Effector memory CD8-positive, alpha-beta T cell (primary cell): Measurements from ENCODE around the gene FBXO9.

Experiments used
- ATAC-seq: fragments of 150-1000 bp; cut with Tn5 transposase; replicated peaks from 2 replicates; pipeline ENCODE4 v1.10.0; 2021; ENCODE audit warnings: mild to moderate bottlenecking, moderate library complexity
- DNase-seq, 3 experiments: peaks; one replicate each; pipeline ENCODE4 v3.0.0; 2021
- H3K27ac Mint-ChIP-seq, 2 donors: one replicate each; pipeline ENCODE4 v1.8.0; 2022; ENCODE audit warnings: mild to moderate bottlenecking in 2 of 2, mixed read lengths in 2 of 2, moderate library complexity in 2 of 2
- H3K27me3 Mint-ChIP-seq, 2 donors: one replicate each; pipeline ENCODE4 v1.8.0; 2022; ENCODE audit warnings: mixed read lengths in 2 of 2
- H3K36me3 Mint-ChIP-seq: one replicate; pipeline ENCODE4 v1.8.0; 2022; ENCODE audit warnings: mild to moderate bottlenecking, moderate library complexity, mixed read lengths; ENCODE audit not compliant: insufficient read depth
- H3K4me1 Mint-ChIP-seq, 2 donors: one replicate each; pipeline ENCODE4 v1.8.0; 2022; ENCODE audit warnings: low read depth in 2 of 2, mixed read lengths in 2 of 2
- H3K4me3 Mint-ChIP-seq, 2 donors: one replicate each; pipeline ENCODE4 v1.8.0; 2022; ENCODE audit warnings: mild to moderate bottlenecking in 2 of 2, mixed read lengths in 2 of 2, moderate library complexity in 2 of 2
- H3K9me3 Mint-ChIP-seq, 2 donors: one replicate each; pipeline ENCODE4 v1.8.0; 2022; ENCODE audit warnings: mixed read lengths in 2 of 2

FBXO9 gene

GRCh38 chr6:53074347-53074746 is 9.1 kb downstream of the FBXO9 start:
- no peak for ATAC-seq
- no peak overlapping the region for H3K27ac Mint-ChIP-seq
- H3K4me1 Mint-ChIP-seq = peaks cover 5 to 7% of the 10 kb centered on the region in 2 donors
- DNase-seq = no peak
- H3K36me3 Mint-ChIP-seq = peaks cover 48% of the 10 kb centered on the region
- H3K4me3 Mint-ChIP-seq = no peak overlapping the region
- no peaks in the 10 kb centered on the region for H3K9me3 Mint-ChIP-seq
- no peaks in the 10 kb centered on the region for H3K27me3 Mint-ChIP-seq

- no peaks in the 10 kb centered on the region for H3K27me3 Mint-ChIP-seq
- peaks cover 77% of the 10 kb centered on the region for H3K36me3 Mint-ChIP-seq
- H3K4me1 Mint-ChIP-seq = no peaks in the 10 kb centered on the region
- no peaks in the 10 kb centered on the region for H3K9me3 Mint-ChIP-seq
- no peak for DNase-seq
- H3K4me3 Mint-ChIP-seq = no peak overlapping the region
- no peak for ATAC-seq
- H3K27ac Mint-ChIP-seq = peak overlapping the region in 1 of 2 donors; percentile 70
These were observed 15.6 kb downstream of the FBXO9 start for GRCh38 chr6:53080813-53081212.

- Mint-ChIP-seq H3K4me3 (no peak overlapping the region), H3K27ac (no peak overlapping the region), H3K4me1 (peaks cover 0 to 4% of the 10 kb centered on the region in 2 donors), H3K9me3 (no peaks in the 10 kb centered on the region), H3K36me3 (peaks cover 92% of the 10 kb centered on the region), H3K27me3 (no peaks in the 10 kb centered on the region)
- ATAC-seq = no peak
- DNase-seq = no peak
These were observed 21.1 kb downstream of the FBXO9 start for GRCh38 chr6:53086302-53086701.

- peaks cover 91% of the 10 kb centered on the region for H3K36me3 Mint-ChIP-seq
- no peaks in the 10 kb centered on the region for H3K27me3 Mint-ChIP-seq
- no peak for DNase-seq
- ATAC-seq = no peak
- H3K27ac Mint-ChIP-seq = no peak overlapping the region
- no peaks in the 10 kb centered on the region for H3K9me3 Mint-ChIP-seq
- no peak overlapping the region for H3K4me3 Mint-ChIP-seq
- peaks cover 0 to 4% of the 10 kb centered on the region in 2 donors for H3K4me1 Mint-ChIP-seq
These were observed 24.7 kb downstream of the FBXO9 start for GRCh38 chr6:53089948-53090347.

- no peak overlapping the region for H3K27ac Mint-ChIP-seq
- peaks cover 0 to 4% of the 10 kb centered on the region in 2 donors for H3K4me1 Mint-ChIP-seq
- H3K36me3 Mint-ChIP-seq = peaks cover 92% of the 10 kb centered on the region
- no peak overlapping the region for H3K4me3 Mint-ChIP-seq
- ATAC-seq (no peak), DNase-seq (no peak)
- H3K27me3 Mint-ChIP-seq = no peaks in the 10 kb centered on the region
- H3K9me3 Mint-ChIP-seq = no peaks in the 10 kb centered on the region
These were observed 25.4 kb downstream of the FBXO9 start for GRCh38 chr6:53090576-53090975.

GRCh38 chr6:53095270-53095669 is 30.1 kb downstream of the FBXO9 start:
- no peak for DNase-seq
- H3K9me3 Mint-ChIP-seq = no peaks in the 10 kb centered on the region

GRCh38 chr6:53095716-53096115 is 30.5 kb downstream of the FBXO9 start:
- H3K36me3 Mint-ChIP-seq = peaks cover 80% of the 10 kb centered on the region
- H3K27me3 Mint-ChIP-seq = no peaks in the 10 kb centered on the region
- DNase-seq = no peak
- no peaks in the 10 kb centered on the region for H3K9me3 Mint-ChIP-seq
- no peak overlapping the region for H3K4me3 Mint-ChIP-seq
- H3K4me1 Mint-ChIP-seq = no peaks in the 10 kb centered on the region
- peak overlapping the region in 1 of 2 donors; percentile 31 for H3K27ac Mint-ChIP-seq
- ATAC-seq = no peak

More at GRCh38 chr6:53095270-53095669, 30.1 kb downstream of the FBXO9 start:
- Mint-ChIP-seq H3K4me1 (no peaks in the 10 kb centered on the region), H3K4me3 (no peak overlapping the region), H3K27ac (peak overlapping the region in 1 of 2 donors; percentile 31), H3K27me3 (no peaks in the 10 kb centered on the region), H3K36me3 (peaks cover 85% of the 10 kb centered on the region)
- no peak for ATAC-seq

- H3K27ac Mint-ChIP-seq = no peak overlapping the region
- ATAC-seq = no peak
These were observed 35.4 kb downstream of the FBXO9 start for GRCh38 chr6:53100561-53100960.

GRCh38 chr6:53101006-53101405 is 35.8 kb downstream of the FBXO9 start:
- Mint-ChIP-seq H3K36me3 (peaks cover 38% of the 10 kb centered on the region), H3K27ac (peak overlapping the region; percentile 26 to 44)

More at GRCh38 chr6:53100561-53100960, 35.4 kb downstream of the FBXO9 start:
- H3K36me3 Mint-ChIP-seq = peaks cover 43% of the 10 kb centered on the region
- no peaks in the 10 kb centered on the region for H3K9me3 Mint-ChIP-seq
- no peaks in the 10 kb centered on the region for H3K27me3 Mint-ChIP-seq
- no peak overlapping the region for H3K4me3 Mint-ChIP-seq
- no peaks in the 10 kb centered on the region for H3K4me1 Mint-ChIP-seq
- DNase-seq = no peak

GRCh38 chr6:53103993-53104675 is 38.9 kb downstream of the FBXO9 start:
- no peak overlapping the region for H3K27ac Mint-ChIP-seq
- H3K4me3 Mint-ChIP-seq = no peak overlapping the region
- no peaks in the 10 kb centered on the region for H3K4me1 Mint-ChIP-seq
- H3K27me3 Mint-ChIP-seq = no peaks in the 10 kb centered on the region
- DNase-seq (no peak), ATAC-seq (no peak)
- no peaks in the 10 kb centered on the region for H3K9me3 Mint-ChIP-seq
- peaks cover 9% of the 10 kb centered on the region for H3K36me3 Mint-ChIP-seq

More at GRCh38 chr6:53101006-53101405, 35.8 kb downstream of the FBXO9 start:
- Mint-ChIP-seq H3K4me3 (no peak overlapping the region), H3K4me1 (no peaks in the 10 kb centered on the region), H3K9me3 (no peaks in the 10 kb centered on the region), H3K27me3 (no peaks in the 10 kb centered on the region)
- DNase-seq (no peak), ATAC-seq (no peak)

GRCh38 chr6:53104916-53105315 is 39.7 kb downstream of the FBXO9 start:
- Mint-ChIP-seq H3K4me3 (no peak overlapping the region), H3K27me3 (no peaks in the 10 kb centered on the region), H3K27ac (no peak overlapping the region), H3K4me1 (no peaks in the 10 kb centered on the region), H3K36me3 (peaks cover 8% of the 10 kb centered on the region), H3K9me3 (no peaks in the 10 kb centered on the region)
- no peak for DNase-seq
- ATAC-seq = no peak

GRCh38 chr6:53107091-53107490 is 41.9 kb downstream of the FBXO9 start:
- H3K4me1 Mint-ChIP-seq = no peaks in the 10 kb centered on the region
- H3K27me3 Mint-ChIP-seq = no peaks in the 10 kb centered on the region
- no peak for DNase-seq
- H3K27ac Mint-ChIP-seq = no peak overlapping the region
- no peak overlapping the region for H3K4me3 Mint-ChIP-seq
- no peaks in the 10 kb centered on the region for H3K9me3 Mint-ChIP-seq
- ATAC-seq = no peak
- peaks cover 4% of the 10 kb centered on the region for H3K36me3 Mint-ChIP-seq

GRCh38 chr6:53109612-53110011 is 44.4 kb downstream of the FBXO9 start:
- H3K36me3 Mint-ChIP-seq = peaks cover under 1% of the 10 kb centered on the region
- no peak for ATAC-seq

GRCh38 chr6:53111865-53112264 is 46.7 kb downstream of the FBXO9 start:
- H3K4me1 Mint-ChIP-seq = peaks cover 0 to 8% of the 10 kb centered on the region in 2 donors
- peaks cover 0 to 10% of the 10 kb centered on the region in 2 donors for H3K27me3 Mint-ChIP-seq
- ATAC-seq (no peak), DNase-seq (no peak)
- H3K4me3 Mint-ChIP-seq = no peak overlapping the region
- no peaks in the 10 kb centered on the region for H3K9me3 Mint-ChIP-seq
- no peaks in the 10 kb centered on the region for H3K36me3 Mint-ChIP-seq
- no peak overlapping the region for H3K27ac Mint-ChIP-seq

More at GRCh38 chr6:53109612-53110011, 44.4 kb downstream of the FBXO9 start:
- no peak overlapping the region for H3K4me3 Mint-ChIP-seq
- DNase-seq = no peak
- no peak overlapping the region for H3K27ac Mint-ChIP-seq
- H3K9me3 Mint-ChIP-seq = no peaks in the 10 kb centered on the region
- peaks cover 0 to 8% of the 10 kb centered on the region in 2 donors for H3K4me1 Mint-ChIP-seq
- peaks cover 0 to 10% of the 10 kb centered on the region in 2 donors for H3K27me3 Mint-ChIP-seq
